Ecto neural progenitor cell (in vitro differentiated cells): ENCODE results near the gene IAH1.

Experiments
- DNase-seq: peaks from one replicate; pipeline ENCODE4 v3.0.0-alpha.2; 2018; ENCODE audit warnings: low spot score

The IAH1 gene, protein sequence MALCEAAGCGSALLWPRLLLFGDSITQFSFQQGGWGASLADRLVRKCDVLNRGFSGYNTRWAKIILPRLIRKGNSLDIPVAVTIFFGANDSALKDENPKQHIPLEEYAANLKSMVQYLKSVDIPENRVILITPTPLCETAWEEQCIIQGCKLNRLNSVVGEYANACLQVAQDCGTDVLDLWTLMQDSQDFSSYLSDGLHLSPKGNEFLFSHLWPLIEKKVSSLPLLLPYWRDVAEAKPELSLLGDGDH

DNA sequence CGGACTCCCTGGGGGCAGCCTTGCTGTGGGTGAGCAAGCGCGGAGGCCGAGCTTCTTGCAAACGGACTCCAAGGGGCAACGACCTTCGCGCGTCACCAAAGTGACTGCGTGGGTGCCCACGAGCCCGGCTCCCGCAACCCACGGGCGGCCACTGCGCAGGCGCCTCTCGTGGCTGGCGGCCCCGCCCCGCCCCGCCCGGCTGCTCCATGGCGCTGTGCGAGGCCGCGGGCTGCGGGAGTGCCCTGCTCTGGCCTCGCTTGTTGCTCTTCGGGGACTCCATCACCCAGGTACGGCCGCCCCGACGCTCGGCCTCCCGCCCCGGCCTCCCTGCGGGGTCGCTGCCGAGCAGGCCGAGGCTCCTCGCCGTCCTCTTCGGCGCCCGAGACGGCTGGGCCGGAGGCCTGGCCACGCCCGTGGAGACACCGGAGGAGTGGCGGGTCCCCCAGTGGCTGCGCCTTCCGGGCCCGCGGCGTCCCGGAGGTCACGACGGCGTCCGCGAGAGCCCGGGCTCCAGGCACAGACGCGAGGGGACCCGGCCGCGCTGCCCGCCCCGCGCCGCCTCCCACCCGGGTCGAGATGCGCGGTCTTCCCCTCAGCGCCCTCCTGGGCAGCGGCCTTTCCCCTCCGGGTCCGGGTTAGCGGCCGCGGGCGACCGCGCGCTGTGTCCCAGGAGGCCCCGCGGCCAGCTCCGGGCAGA, at the start of gene IAH1:
Gene IAH1, plus strand, starts transcription at position 191 of the 697 bp plus-strand sequence. Its CDS starts 16 bp downstream, at position 207.
- DNase-seq = peak; percentile 70

DNA sequence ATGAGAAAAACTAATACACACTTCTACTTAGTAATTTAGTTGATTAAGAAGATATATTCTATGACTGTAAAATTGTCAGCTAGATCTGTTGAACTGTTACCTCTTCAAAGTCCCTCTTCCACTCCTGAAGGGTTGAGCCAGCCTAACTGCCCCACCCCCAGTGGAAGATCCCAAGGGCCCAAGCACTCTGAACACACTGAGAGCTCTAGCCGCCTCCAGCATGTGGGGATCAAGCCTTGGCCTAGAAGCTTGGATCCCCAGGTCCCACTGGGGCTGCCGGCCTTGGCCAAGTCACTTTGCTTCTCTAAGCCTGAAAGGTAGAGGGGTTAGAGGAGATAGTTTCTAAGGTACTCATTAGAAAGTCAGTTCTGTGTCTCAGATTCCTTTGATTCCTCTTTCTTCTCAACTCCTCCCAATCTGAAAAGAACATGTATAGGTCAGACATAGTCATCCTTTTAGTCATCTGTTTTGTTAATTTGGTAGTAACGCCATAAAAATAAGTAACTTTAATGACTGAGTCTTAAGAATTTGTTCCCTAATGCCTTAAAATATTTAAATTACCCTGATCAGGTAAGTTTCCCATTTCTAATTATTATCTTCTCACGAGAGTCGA, 45.3 kb upstream of the IAH1 start:
- no peak for DNase-seq

GRCh38 chr2:9430316-9431293, 43.7 kb upstream of the IAH1 start:
- no peak for DNase-seq

- DNase-seq = no peak
Measured at GRCh38 chr2:9434489-9434888, 39.9 kb upstream of the IAH1 start.

DNA sequence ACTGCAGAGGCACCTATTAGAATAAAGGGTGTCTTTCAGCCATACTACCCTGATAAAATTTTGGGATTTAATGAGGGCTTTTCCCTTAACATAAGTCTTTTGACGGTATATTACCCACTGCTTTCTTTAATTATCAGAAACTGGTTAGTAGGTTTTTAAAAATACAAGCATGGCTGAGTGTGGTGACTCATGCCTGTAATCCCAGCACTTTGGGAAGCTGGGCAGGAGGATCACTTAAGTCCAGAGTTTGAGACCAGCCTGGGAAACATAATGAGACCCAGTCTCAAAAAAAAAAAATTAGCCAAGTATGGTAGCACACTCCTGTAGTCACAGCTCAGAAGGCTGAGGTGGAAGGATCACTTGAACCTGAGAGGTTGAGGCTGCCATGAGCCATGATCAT, 34.8 kb upstream of the IAH1 start:
- DNase-seq = no peak

DNA sequence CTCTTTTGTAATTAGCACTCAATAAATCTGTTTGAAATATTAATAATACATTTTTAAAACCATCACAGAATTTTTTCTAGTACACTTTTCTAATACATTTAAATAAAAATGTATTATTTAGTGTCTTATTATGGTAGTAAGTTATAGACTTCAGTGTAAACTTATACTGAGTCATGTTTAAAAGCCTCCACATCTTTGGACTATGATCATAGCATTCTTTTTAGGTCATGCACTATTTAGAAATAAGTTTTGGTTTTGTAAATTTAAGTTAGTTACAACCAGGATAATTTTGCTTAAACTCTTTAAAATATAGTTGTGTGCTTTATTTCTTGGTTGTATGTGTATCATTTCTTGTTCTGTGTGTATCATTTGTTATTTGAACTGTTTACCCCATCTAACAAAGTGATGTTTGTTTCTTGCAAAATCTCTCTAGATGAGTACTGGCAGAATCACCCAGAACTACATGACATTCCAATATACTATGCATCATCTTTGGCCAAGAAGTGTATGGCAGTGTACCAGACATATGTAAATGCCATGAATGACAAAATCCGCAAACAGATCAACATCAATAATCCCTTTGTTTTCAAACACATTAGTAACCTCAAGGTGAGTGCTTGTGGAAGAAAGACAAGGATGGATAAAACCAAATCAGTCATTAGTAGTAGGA, 34.2 kb upstream of the IAH1 start:
- no peak for DNase-seq

DNA sequence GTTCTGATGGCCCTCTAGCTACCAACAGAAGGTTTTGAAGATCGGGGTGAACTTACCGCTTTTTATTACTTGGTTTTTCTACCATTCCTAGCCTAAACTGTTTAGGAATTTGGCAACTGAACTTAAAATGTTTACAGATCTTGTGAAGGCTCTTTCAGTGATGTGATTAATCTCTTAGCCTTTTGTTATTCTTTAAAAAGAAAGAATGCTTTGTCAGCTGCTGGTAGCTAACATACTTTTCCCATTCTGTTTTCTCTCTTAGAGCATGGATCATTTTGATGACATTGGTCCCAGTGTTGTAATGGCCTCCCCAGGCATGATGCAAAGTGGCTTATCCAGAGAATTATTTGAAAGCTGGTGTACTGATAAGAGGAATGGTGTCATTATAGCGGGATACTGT, 32.8 kb upstream of the IAH1 start:
- DNase-seq = no peak

GRCh38 chr2:9443526-9443925, 30.8 kb upstream of the IAH1 start:
- no peak for DNase-seq

DNA sequence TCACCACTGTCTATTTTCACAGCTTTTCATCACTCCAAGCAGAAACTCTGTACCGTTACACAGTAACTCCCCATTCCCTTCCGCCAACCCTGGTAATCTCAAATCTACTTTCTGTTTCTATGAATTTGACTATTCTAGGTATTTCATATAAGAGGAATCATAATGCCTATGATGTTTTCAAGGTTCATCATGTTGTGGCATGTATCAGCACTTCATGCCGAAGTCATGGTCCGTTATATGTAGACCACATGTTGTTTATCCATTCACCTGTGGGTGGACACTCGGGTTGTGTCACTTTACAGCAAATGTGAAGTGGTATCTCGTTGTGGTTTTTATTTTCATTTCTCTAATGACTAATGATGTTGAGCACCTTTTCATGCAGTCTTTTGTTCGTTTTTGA, 29.3 kb upstream of the IAH1 start:
- DNase-seq = no peak

GRCh38 chr2:9451231-9451630, 23.1 kb upstream of the IAH1 start:
- DNase-seq = no peak

DNA sequence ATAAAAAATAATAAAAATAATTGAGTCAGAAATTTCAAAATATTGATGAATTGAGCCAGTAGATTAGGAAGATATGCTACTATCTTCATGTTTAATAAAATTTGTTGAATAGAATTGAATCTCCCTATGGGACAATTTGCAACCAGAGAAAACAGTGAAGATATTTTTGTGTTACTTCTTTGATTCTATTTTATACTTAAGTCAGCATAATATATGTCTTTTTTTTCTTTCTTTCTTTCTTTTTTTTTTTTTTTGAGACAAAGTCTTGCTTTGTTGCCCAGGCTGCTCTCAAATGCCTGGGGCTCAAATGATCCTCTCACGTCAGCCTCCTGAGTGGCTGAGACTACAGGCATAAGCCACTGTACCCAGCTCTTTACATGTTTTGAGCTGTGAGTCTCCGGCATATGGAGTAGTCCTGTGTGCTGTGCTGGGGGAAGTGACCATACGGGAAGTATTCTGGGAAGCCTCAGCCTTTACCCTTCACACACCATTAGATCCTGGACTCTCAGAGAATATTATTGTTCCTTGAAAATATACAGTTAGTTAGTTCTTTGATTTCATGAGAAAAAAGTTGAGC, 13.8 kb upstream of the IAH1 start:
- no peak for DNase-seq

GRCh38 chr2:9461079-9461478, 13.3 kb upstream of the IAH1 start:
- DNase-seq = no peak

- no peak for DNase-seq
Measured at GRCh38 chr2:9462313-9462712, 12.0 kb upstream of the IAH1 start.

- no peak for DNase-seq
Measured at GRCh38 chr2:9462886-9463697, 11.3 kb upstream of the IAH1 start.

- no peak for DNase-seq
Measured at GRCh38 chr2:9463698-9464034, 10.7 kb upstream of the IAH1 start.

DNA sequence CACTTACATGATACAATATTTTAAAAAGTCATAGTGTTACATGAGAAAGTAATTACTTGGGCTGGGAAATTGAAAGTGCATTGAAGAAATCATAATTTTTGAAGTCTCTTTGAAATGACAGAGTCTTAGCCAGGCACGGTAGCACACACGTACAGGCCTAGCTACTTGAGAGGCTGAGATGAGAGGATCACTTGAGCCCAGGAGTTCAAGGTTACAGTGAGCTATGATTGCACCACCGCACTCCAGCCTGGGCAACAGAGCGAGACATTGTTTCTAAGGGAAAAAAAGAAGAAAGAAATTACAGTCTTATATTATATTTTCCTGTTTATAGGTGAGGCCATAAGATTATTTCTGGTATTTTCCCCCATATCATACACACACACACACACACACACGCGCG, 9.2 kb upstream of the IAH1 start:
- no peak for DNase-seq

DNA sequence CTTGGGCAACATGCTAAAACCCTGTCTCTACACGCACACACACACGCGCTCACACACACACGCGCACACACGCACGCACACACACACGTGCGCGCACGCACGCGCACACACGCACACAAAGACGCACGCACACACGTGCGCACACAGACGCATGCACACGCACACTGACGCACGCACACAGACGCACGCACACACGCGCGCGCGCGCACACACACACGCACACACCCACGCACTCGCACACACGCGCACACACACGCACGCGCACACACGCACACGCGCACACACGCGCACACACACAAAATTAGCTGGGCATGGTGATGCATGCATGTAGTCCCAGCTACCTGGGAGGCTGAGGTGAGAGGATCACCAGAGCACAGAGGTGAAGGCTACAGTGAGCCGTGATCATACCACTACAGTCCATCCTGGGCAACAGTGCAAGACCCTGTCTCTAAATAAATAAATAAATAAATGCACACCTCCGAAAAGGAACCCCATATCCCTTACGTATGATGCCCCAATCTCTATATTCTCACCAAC, 8.1 kb upstream of the IAH1 start:
- no peak for DNase-seq

DNA sequence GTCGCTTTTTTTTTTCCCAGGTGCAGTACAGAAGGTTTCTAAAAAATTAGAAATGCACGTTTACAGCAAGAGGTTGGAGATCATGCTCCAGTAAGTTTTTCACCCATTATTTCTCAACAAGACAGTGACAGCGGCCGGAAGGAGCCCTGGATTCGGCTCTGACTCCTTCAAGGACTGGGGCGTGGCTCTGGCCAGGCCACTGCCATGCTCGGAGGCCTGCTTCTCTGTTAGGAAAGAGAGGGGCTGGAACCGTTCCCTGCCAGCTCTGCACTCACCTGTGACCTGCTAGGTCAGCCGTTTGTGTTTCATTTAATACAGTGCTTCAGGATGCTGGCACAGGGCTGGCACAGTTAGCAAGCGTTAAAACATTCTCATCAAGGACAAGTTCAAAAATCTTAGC, 6.7 kb upstream of the IAH1 start:
- DNase-seq = no peak

GRCh38 chr2:9471206-9471605, 3.1 kb upstream of the IAH1 start:
- DNase-seq = no peak

DNA sequence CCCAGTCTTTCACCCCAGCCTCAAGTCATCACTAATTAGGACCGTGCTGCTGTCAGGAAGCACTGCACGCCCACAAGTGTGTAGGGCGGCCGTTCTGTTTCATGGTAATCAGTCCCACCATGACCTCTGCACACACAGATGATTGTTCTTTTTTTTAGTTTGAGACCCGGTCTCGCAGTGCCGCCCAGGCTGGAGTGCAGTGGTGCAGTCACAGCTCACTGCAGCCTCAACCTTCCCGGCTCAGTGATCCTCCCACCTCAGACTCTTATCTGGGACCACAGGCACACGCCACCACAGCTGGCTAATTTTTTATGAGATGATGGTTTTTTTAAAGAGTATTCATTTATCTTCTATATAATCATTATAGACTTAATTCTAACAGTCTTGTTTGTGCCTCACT, 1.8 kb upstream of the IAH1 start:
- no peak for DNase-seq
